Measurements from ENCODE around the gene MICA. TPM values are rescaled to one million over a fixed set of nuclear protein-coding genes. Genes with fewer than 3 reads are reported as not detected.

MICA gene
- total RNA-seq, 2 donors from 2014 or later: 16.1 to 22.8 TPM

DNA sequence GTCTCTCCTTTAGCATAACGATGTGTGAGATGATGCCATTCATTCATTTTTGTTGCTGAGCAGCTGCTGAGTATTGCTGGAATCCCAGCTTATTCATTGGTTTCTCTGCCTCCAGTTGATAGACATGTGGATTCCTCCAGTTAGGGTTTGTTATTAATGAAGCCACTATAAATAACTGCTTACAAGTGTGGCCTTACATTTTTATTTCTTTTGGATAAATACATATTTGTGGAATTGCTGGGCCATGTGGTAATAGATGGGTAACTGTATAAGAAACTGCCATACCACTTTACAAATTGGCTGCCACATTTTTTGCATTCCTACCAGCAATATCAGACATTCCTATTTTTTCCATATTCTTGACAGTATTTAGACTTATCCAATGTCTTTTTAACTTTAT lies 43.8 kb upstream of the MICA start:
- no peak overlapping the region for H3K4me3 ChIP-seq
- no peak overlapping the region for H3K27ac ChIP-seq
- DNase-seq (ENCODE audit: low spot score): no peak
- intact Hi-C loops (cut with DNase I): loop anchor here (2.0 kb wide), 1 partner anchor 161 kb away; no protein-coding TSS in a partner anchor
- no peaks in the 10 kb centered on the region for H3K27me3 ChIP-seq (replicated peaks; ENCODE audit: insufficient read depth)
- WGBS: 74% methylated on average over 1 of the region's 1 CpG
- no peaks in the 10 kb centered on the region for H3K9me3 ChIP-seq
- H3K36me3 ChIP-seq: no peaks in the 10 kb centered on the region
- TF ChIP-seq, protein P1, sequence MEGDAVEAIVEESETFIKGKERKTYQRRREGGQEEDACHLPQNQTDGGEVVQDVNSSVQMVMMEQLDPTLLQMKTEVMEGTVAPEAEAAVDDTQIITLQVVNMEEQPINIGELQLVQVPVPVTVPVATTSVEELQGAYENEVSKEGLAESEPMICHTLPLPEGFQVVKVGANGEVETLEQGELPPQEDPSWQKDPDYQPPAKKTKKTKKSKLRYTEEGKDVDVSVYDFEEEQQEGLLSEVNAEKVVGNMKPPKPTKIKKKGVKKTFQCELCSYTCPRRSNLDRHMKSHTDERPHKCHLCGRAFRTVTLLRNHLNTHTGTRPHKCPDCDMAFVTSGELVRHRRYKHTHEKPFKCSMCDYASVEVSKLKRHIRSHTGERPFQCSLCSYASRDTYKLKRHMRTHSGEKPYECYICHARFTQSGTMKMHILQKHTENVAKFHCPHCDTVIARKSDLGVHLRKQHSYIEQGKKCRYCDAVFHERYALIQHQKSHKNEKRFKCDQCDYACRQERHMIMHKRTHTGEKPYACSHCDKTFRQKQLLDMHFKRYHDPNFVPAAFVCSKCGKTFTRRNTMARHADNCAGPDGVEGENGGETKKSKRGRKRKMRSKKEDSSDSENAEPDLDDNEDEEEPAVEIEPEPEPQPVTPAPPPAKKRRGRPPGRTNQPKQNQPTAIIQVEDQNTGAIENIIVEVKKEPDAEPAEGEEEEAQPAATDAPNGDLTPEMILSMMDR (IDR thresholded peaks at IDR 0.05): no peak
- no peak for TF ChIP-seq POLR2A (IDR thresholded peaks at IDR 0.05)
- no peak for TF ChIP-seq POLR2AphosphoS5 (IDR thresholded peaks at IDR 0.05)
- H3K4me1 ChIP-seq (replicated peaks): no peaks in the 10 kb centered on the region

DNA sequence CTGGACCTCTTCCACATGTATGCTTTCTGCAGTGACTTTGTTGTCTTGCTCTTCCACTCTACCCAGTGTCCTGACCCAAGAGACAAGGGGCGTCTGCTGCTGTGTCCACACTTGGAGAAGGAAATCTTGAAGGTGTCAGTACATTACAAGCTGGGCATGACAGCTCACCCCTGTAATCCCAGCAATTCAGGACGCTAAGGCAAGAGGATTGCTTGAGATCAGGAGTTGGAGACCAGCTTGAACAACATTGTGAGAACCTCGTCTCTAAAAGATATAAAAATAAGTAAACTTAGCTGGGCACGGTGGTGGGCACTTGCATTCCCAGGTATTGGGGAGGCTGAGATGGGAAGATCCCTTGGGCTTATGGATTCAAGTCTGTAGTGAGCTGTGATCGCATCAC lies 40.6 kb upstream of the MICA start:
- TF ChIP-seq POLR2A (IDR thresholded peaks at IDR 0.05) (no peak), POLR2AphosphoS5 (IDR thresholded peaks at IDR 0.05) (no peak)
- TF ChIP-seq, protein P1 (IDR thresholded peaks at IDR 0.05): no peak
- DNase-seq (ENCODE audit: low spot score): no peak
- Histone ChIP-seq H3K27ac (no peak overlapping the region), H3K36me3 (no peaks in the 10 kb centered on the region), H3K4me1 (replicated peaks) (no peaks in the 10 kb centered on the region), H3K27me3 (replicated peaks; ENCODE audit: insufficient read depth) (no peaks in the 10 kb centered on the region), H3K4me3 (no peak overlapping the region), H3K9me3 (no peaks in the 10 kb centered on the region)
- WGBS: 68% methylated on average over 5 of the region's 5 CpGs
- intact Hi-C loops (cut with DNase I): no loop called here

DNA sequence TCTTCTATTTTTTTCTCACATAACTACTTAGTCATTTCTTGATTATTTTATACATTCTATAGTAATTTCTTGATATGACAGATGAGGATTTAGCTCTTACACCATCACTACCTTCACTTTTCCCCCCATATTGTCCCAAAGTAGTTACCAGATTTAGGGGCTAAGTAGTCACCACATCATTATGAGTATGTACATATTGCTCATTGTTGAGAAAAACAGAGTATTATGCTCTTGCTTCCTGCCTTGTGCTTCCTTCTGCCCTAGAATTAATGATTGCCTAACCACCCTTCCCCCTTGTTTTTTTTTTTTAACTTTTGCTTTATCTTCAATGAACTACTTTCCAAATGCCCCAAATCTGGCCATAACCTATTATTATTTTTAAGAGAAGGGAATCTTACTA lies 39.6 kb upstream of the MICA start:
- DNase-seq (ENCODE audit: low spot score): no peak
- TF ChIP-seq, protein P1 (IDR thresholded peaks at IDR 0.05): no peak
- TF ChIP-seq POLR2AphosphoS5 (IDR thresholded peaks at IDR 0.05) (no peak), POLR2A (IDR thresholded peaks at IDR 0.05) (no peak)
- Histone ChIP-seq H3K9me3 (no peaks in the 10 kb centered on the region), H3K27ac (no peak overlapping the region), H3K36me3 (no peaks in the 10 kb centered on the region), H3K27me3 (replicated peaks; ENCODE audit: insufficient read depth) (no peaks in the 10 kb centered on the region), H3K4me3 (no peak overlapping the region), H3K4me1 (replicated peaks) (no peaks in the 10 kb centered on the region)
- intact Hi-C loops (cut with DNase I): no loop called here

DNA sequence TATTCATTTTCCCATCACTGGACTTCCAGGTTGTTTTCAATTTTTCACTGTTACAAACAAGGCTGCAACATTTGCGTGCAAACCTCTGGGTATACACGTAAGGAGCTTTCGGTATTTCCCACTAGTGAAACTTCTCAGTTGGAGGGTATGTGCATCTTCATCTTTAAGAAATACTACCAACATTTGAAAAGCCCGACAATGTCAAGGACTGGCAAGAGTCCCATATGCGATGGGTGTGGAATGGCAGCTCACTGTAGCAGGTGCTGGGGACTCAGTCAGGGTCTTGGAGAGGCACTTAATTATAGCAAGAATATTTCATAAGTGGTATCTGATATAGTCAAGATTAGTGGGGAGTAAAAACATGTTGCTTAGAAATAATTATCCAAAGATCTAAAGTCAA lies 37.5 kb upstream of the MICA start:
- intact Hi-C loops (cut with DNase I): loop anchor here (2.0 kb wide), 1 partner anchor 229 kb away; no protein-coding TSS in a partner anchor
- Histone ChIP-seq H3K4me1 (replicated peaks) (no peaks in the 10 kb centered on the region), H3K36me3 (no peaks in the 10 kb centered on the region), H3K4me3 (no peak overlapping the region), H3K27me3 (replicated peaks; ENCODE audit: insufficient read depth) (no peaks in the 10 kb centered on the region), H3K27ac (no peak overlapping the region), H3K9me3 (no peaks in the 10 kb centered on the region)
- 89% methylated on average over 5 of the region's 5 CpGs for WGBS
- no peak for DNase-seq (ENCODE audit: low spot score)
- TF ChIP-seq POLR2A (IDR thresholded peaks at IDR 0.05) (no peak), POLR2AphosphoS5 (IDR thresholded peaks at IDR 0.05) (no peak)
- TF ChIP-seq, protein P1 (IDR thresholded peaks at IDR 0.05): no peak

DNA sequence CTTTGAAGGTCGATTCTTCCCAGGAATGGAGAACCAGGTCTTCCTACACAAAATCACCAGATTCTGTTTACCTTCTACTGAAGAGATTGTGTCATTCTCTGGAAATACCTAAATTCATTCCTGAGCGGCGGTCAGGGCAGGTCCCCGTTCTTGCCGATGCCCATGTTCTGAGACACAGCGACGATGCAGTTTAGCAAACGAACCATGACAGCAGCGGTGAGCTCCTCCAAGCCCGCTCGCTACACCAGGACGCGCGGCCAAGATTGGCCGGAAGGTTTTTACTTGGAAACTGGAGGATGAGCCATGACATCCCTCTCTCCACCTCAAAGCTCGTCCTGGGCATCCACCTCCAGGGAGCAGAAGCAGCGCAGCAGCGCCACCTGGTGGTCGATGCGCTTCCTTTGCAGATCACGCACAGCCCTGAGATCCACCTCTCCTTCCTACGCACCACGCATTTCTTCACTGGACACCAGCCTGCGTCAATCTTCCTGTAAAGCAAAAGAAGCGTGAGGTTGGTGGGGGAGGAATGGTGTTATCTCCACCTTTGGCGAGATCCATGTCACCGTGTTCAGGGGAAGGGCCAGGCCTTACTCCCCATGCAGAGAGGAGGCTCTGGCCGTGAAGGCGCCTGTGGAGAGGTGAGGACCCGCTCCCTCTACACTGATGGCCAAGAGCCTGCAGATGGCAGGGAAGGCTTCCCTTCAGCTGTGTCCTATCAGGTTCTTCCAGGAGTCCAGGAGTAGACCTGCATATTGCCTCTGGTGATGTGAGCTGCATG lies 36.5 kb upstream of the MICA start:
- TF ChIP-seq POLR2A (IDR thresholded peaks at IDR 0.05) (no peak), POLR2AphosphoS5 (IDR thresholded peaks at IDR 0.05) (peak; percentile 89)
- TF ChIP-seq, protein P1 (IDR thresholded peaks at IDR 0.05): peak; percentile 80 to 98 (median 96)
- Histone ChIP-seq H3K27me3 (replicated peaks; ENCODE audit: insufficient read depth) (no peaks in the 10 kb centered on the region), H3K27ac (peak overlapping the region; percentile 27 to 42), H3K4me3 (peak overlapping the region; percentile 6 to 17), H3K9me3 (no peaks in the 10 kb centered on the region), H3K36me3 (no peaks in the 10 kb centered on the region), H3K4me1 (replicated peaks) (no peaks in the 10 kb centered on the region)
- WGBS: 4% methylated on average over 30 of the region's 30 CpGs
- DNase-seq (ENCODE audit: low spot score): peak; percentile 87
- intact Hi-C loops (cut with DNase I): loop anchor here (1.0 to 2.0 kb wide), 2 partner anchors 171 to 230 kb away; no protein-coding TSS in a partner anchor
